NCI-H345 treated with DMSO at 0.1 percent for 48 hours (cell line): ENCODE results near the gene DNAAF8.
A peak's percentile ranks its signal among the peaks of the same experiment; 100 is the strongest.

Experiments
- DNase-seq: peaks from one replicate; lab custom pipeline; 2025; ENCODE audit not compliant: unreplicated experiment; lab: John Stamatoyannopoulos, UW

DNAAF8 gene

DNA sequence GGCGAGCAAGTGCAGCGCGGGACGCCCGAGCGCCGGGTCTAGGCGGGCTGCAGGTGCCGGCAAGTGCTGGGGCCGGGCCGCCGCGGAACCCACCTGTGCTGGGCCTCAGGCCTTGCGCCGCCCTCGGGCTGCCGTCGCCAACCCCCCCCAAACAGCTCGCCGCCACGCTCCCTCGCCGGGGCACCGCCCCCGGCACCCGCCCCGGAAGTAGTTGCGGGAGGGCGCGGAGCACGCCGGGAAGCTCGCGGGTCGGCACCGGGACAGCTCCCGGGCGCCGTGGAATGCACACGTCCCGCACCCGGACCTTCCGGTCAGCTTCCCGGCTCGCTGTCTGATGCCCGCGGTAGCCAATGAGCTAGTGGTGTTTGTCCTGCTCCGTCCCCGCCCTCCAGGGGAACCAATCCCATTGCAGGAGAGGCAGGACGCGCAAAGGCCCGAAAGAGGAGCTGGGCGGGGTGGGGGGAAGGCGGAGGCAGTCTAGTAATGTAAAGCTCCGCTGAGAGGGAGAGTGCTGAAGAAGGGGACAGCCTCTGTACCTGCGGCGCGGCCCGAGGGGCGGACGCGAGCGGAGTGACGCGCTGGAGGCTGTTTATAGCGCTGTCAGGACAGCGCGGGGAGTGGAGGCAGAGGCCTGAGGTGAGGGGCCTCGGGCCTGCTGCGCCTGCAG, at the start of gene DNAAF8, which contains the start of gene ANKS3:
Gene DNAAF8, plus strand, starts transcription at position 475 of the 667 bp plus-strand sequence. CDS start 1,978 bp downstream, outside the sequence.
Gene ANKS3, minus strand, starts transcription at position 209 of the 667 bp plus-strand sequence. CDS start 4,122 bp downstream, outside the sequence.
- DNase-seq: peak; percentile 88

GRCh38 chr16:4684763-4685162, 49.6 kb upstream of the DNAAF8 start:
- DNase-seq: no peak

DNA sequence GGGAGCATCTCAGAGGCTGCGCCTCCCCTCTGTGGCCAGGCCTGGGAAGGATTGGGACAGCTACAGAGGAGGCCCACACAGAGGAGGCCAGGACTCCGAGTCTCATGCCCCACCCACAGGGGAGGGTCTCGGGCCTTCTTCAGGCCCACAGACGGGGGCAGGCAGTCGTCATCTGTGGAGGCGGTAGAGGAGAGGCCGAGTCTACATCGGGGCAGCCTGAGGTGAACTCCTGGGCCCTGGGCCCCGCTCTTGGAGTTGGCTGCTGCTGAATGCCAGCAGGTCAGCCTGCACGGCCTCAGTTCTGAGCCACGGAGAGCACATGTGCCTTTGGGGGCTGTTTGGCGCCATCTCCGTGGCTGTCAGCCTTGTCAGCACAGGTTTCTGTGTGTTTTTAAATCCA, 49.0 kb upstream of the DNAAF8 start:
- DNase-seq: no peak

GRCh38 chr16:4685776-4686496, 48.4 kb upstream of the DNAAF8 start:
- DNase-seq: no peak

GRCh38 chr16:4686497-4687210, 47.7 kb upstream of the DNAAF8 start:
- no peak for DNase-seq

DNA sequence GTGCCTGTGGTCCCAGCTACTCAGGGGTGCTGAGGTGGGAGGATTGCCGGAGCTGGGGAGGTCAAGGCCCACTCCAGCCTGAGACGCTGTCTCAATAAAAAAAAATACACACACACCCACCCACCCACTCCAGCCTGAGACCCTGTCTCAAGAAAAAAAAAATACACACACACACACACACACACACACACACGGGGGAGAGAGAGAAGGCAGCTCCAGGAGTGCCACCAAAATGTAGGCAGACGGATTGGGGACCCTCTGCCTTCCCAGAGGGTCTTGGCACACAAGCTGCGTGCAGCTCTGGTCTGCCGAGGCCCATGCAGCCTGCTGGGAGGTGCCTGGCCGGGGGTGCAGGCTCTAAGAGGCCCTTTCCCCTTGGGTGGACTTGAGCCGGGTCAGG, 46.9 kb upstream of the DNAAF8 start:
- DNase-seq: no peak

- DNase-seq: no peak
Observed at GRCh38 chr16:4687946-4688673, 46.2 kb upstream of the DNAAF8 start.

DNA sequence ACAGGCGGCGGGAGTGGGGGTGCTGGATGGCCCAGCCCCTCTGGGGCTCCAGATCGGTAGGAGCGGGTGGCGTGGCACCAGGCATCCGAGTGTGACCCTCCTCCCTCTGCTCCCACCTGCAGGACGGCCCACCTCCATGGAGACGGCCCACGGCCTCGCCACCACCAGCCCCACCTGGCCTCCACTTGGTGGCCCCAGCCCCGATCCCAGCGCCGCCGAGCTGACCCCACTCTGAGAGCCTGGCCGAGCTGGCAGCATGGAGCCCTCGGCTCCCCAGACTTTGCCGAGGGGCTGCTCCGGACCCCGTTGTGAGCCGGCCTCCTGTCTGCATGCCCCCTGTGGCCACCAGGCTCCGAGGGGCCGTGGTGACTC, 45.7 kb upstream of the DNAAF8 start:
- DNase-seq: no peak

DNA sequence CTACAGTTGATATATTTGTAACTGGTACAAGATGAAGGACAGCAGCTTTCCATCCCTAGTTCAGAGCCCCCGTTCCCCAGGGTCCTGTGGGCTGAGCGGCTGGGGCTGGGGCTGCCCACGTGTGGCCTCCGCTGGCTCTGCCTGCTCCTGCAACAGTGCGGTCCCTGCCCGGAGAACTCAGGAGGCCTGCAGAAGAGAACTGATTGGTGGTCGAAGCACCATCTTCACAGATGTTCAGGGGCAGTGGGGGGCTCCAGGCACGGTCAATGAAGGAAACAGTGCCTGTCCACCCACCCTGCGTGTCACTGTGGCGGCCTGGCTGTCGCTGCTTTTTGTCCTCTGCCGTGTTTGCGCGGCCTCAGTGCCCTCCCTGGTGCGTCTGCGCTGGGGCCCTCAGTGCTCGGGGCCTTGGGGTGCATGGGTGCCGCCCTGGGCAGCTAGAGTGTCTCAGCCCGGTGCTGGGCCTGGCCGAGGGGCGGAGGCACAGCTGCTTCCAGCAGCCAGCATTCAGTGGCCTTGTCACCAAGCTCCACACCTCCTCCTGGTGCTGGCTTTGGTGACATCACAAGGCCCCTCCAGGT, 45.2 kb upstream of the DNAAF8 start:
- no peak for DNase-seq

DNA sequence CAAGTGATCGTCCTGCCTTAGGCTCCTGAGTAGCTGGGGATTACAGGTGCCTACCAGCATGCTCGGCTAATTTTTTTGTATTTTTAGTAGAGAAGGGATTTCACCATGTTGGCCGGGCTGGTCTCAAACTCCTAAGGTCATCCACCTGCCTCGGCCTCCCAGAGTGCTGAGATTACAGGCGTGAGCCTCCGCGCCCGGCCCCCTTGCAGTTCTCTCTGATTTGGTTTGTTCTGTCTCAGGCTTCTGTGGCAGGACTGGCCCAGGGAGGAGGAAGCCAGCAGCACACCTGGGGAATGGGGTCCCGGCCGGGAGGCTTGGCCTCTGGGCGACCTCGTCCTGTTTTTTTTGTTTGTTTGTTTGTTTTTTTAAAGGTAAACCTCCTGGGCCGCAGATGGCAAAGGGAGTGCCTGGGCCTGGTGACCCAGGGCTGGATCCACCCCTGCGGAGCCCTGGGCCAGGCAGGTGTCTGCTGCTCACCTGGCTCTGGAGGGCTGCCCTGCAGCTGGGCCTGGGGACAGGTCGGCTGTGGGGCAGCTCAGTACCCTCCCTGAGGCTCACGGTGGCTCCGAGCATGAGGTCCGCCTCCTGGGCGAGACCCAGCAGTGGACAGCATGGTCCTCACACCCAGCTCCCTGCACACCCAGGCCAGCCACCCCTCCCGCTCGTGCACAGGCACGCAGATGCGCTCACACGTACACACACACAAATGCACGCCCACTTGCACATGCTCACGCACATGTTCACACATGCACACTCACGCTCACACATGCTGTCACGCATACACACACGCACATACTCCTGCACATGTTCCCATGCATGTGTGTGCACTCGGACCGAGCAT, 44.3 kb upstream of the DNAAF8 start:
- DNase-seq: no peak

GRCh38 chr16:4690946-4691665, 43.2 kb upstream of the DNAAF8 start:
- DNase-seq: no peak

GRCh38 chr16:4691666-4692412, 42.5 kb upstream of the DNAAF8 start:
- DNase-seq: no peak

GRCh38 chr16:4692460-4693295, 41.7 kb upstream of the DNAAF8 start:
- DNase-seq: no peak

- DNase-seq: peak; percentile 92
Observed at GRCh38 chr16:4693296-4693955, 40.9 kb upstream of the DNAAF8 start, which contains the start of gene NUDT16L1. TSS of gene NUDT16L1 (plus strand) at chr16:4693562. CDS start at chr16:4693727, 165 bp downstream.

DNA sequence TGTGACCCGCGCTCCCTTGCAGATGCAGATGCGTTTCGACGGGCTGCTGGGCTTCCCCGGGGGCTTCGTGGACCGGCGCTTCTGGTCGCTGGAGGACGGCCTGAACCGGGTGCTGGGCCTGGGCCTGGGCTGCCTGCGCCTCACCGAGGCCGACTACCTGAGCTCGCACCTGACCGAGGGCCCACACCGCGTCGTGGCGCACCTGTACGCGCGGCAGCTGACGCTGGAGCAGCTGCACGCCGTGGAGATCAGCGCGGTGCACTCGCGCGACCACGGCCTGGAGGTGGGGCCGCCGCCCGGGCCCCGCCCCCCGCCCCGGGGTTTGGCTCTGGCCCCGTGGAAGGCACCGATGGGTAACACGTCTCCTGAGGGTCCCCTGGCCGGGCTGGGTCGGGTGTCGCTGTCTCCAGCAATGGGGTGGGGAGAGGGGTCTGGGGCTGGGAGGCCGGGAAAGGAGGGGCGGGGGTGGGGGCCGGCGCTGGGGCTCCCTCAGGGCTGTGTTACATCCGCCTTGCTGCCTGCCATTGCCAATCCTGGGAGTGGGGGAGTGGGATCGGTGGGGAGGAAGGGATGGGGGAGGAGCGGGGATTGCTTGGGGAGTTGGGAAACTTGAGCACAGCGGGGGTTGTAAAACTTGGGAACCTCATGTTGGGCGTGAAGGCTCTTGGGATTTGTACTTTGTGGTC, 40.2 kb upstream of the DNAAF8 start:
- no peak for DNase-seq

DNA sequence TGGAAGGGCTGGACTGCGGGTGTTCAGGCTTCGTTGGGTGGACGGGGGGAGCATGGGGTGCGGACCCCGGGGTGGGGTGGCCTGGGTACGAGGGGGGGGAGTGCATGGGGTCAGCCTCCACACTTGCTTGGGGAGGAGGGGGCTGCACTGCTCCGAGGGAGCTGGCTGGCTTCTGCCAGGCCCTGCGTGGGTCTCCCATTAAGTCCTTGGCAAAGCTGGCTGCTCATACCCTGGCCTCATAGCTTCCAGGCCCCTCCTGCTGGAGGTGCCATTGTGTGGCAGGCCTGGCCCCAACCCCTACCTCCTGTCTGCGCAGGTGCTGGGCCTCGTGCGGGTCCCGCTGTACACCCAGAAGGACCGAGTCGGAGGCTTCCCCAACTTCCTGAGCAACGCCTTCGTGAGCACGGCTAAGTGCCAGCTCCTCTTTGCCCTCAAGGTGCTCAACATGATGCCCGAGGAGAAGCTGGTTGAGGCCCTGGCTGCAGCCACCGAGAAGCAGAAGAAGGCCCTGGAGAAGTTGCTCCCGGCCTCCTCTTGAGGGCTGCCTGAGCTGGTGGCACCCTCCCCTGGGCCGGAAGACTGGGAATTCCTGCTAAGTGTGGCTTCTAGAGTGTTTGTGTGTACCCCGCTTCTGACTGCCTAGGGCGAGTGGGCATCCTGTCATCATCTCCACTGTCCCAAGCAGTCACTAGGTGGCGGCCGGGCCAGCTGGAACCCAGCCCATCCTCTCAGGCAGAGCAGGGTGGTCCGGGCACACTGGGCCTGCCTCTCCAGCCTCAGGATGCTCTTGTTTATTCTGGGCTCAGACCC, 39.5 kb upstream of the DNAAF8 start:
- DNase-seq: no peak
